A549 treated with GW870086 at 1 μM for 4 hours (cell line): Measurements from ENCODE around the gene SLAMF1. TPM values are rescaled to one million over a fixed set of nuclear protein-coding genes. Genes with fewer than 3 reads are reported as not detected.

Experiments used
- total RNA-seq: library from RNA; stranded (reverse); fragments of 200-300 nt; extraction: Qiagen RNA extraction; gene quantifications from 5 replicates; pipeline ENCODE4 v1.2.3, GENCODE V29; 2022; ENCODE audit warnings: low read depth

SLAMF1 gene
- not detected in 5 replicates for total RNA-seq

GRCh38 chr1:160646711-160647328, at the start of gene SLAMF1:
Gene SLAMF1, minus strand, starts transcription at chr1:160647044. Its CDS starts 99 bp downstream, at chr1:160646945.

GRCh38 chr1:160579216-160579701, 67.6 kb downstream of the SLAMF1 start, which contains the start of gene CD84:
Gene CD84, minus strand, starts transcription at chr1:160579496. Its CDS starts 59 bp downstream, at chr1:160579437.

Other genes with a start within 250 kb of the SLAMF1 start
- gene VANGL2, start 246.5 kb downstream of the SLAMF1 start, total RNA-seq: 0.69 to 1.0 TPM (median 0.84 TPM) in 5 replicates
- not detected in 5 replicates for gene SLAMF6, start 123.8 kb downstream of the SLAMF1 start, total RNA-seq
- gene CD84, start 67.5 kb downstream of the SLAMF1 start, total RNA-seq: not detected in 5 replicates
- gene CD48, start 64.8 kb upstream of the SLAMF1 start, total RNA-seq: not detected in 5 replicates
- 1.1 to 2.8 TPM (median 1.8 TPM) in 5 replicates for gene SLAMF7, start 92.2 kb upstream of the SLAMF1 start, total RNA-seq
- 0.11 to 0.22 TPM (median 0.16 TPM) in 5 replicates for gene LY9, start 149.1 kb upstream of the SLAMF1 start, total RNA-seq
- gene CD244, start 215.8 kb upstream of the SLAMF1 start, total RNA-seq: not detected in 5 replicates
- not detected in 5 replicates for gene ITLN1, start 238.1 kb upstream of the SLAMF1 start, total RNA-seq